AG20443 (cell line): ENCODE measurements around the gene COL4A1.
A peak's percentile ranks its signal among the peaks of the same experiment; 100 is the strongest.
"Not testable (repeated sequence)": the region's sequence is repeated elsewhere in the genome, so short reads cannot be mapped to it uniquely, and the experiment has no call there.

Experiments used
- DNase-seq: peaks from one replicate; pipeline ENCODE4 v3.0.0; 2012; ENCODE audit warnings: low spot score, mixed read lengths

Gene COL4A1

GRCh38 chr13:110323172-110323891, 16.4 kb upstream of the COL4A1 start:
- DNase-seq = peak; percentile 80

DNA sequence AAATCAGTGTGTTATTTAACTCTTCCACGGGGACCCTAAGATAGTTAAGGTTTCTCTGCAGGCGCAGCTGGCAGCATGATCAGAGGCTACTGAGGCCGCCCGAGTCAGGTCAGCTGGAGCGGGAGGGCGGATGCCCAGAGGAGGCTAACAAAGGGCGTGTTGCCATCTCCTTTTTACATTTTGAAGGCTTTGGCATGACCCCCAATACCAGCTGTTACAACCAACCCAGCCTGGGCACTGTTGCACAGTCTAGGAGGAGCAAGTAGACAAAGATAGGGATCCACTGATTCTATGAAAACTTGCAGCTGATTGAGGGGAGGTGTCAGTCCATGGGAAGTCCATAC, 15.8 kb upstream of the COL4A1 start:
- DNase-seq = no peak

DNA sequence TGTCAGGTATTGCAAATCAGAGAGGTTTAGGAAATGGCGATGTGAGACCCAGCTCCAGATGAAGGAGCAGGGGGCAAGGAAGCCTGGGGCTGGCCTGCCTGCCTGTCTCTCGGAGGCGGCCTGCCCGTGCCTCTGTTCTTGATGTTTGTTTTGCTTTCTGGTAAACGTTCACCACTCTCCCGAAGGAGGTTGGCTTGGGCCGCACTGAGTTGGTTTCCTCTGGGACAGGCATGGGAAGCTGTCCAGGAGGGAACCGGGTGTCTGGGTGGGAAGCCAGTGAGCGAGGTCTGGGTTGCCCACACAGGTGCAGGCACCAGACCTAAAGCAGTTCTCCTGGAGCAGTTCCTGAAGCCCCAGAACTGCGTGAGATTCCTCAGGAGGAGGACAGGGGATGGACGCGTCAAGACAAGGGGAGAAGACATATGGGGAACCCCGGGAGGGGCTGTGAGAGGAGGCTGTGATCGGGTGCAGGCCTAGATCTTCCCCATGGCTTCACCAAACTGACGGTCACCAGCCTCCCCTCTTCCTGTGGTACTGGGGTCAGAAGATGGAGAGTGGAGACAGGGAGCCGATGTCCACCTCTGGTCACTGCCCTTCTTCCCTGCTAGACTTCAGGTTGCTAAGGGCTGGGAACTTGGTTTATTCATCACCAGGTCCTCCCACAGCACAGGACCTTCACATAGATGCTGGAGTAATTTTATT, 15.3 kb upstream of the COL4A1 start:
- no peak for DNase-seq

DNA sequence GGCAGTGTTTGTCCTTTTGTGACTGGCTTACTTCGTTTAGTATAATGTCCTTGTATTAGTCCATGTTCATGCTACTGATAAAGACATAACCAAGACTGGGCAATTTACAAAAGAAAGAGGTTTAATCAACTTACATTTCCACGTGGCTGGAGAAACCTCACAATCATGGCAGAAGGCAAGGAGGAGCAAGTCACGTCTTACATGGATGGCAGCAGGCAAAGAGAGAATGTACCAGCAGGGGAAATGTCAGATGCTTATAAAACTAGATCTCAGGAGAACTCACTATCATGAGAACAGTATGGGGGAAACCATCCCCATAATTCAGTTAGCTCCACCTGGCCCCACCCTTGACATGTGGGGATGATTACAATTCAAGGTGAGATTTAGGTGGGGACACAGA, 14.6 kb upstream of the COL4A1 start:
- not testable (repeated sequence) for DNase-seq

GRCh38 chr13:110320645-110321044, 13.7 kb upstream of the COL4A1 start:
- no peak for DNase-seq

DNA sequence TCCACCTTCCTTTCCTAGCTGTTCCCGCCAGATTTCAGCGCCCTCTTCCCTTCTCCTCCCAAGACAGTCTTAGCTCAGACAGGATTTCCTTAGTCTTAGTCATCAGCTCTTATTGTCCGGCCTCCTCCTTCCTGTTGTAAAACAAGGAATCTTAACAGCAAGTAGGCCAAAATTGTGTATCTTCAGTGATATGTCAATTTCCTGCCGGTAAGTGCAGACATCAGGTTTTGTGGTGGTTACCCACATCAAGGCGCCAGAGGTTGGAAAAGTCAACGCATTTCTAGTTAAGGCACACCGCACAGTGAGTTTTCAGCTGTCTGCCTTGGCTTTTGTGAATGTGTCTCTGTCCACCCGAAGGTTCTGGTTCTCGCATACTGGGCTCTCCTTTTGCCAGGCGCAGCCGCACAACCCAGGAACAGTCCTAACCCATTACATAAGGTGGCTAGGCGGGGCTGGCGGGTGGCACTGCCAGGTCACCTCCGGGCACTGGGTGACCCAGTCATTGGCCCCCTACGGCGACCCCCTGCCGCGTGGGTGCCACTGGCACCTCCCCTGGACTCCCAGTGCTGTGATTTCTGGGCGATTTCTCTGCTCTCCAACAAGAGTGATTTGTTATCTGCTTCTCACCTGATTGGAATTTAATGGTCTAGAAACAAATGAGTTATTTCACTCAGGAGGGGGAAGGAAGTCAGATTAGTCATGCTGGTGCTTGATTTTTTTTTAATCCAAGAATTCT, 13.0 kb upstream of the COL4A1 start:
- peak; percentile 51 for DNase-seq

DNA sequence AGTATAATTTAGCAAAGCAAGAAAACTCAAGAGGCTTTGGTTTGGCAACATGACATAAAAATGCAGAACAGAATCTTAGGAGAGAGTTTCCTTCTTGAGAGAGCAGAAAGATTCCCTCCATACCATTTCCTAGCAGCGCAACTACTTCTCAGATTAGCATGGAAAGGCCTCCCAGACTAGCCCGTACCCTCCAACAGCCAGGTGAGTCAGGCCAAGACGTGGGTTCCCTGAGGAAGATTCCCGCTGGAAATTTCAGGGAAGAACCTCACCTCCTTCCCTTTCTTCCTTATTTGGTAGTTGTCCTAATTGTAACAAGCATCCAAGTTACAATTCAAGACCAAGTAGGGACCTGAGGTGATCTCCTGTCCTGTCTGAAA, 12.4 kb upstream of the COL4A1 start:
- DNase-seq = no peak

GRCh38 chr13:110318920-110319319, 12.0 kb upstream of the COL4A1 start:
- DNase-seq = no peak

DNA sequence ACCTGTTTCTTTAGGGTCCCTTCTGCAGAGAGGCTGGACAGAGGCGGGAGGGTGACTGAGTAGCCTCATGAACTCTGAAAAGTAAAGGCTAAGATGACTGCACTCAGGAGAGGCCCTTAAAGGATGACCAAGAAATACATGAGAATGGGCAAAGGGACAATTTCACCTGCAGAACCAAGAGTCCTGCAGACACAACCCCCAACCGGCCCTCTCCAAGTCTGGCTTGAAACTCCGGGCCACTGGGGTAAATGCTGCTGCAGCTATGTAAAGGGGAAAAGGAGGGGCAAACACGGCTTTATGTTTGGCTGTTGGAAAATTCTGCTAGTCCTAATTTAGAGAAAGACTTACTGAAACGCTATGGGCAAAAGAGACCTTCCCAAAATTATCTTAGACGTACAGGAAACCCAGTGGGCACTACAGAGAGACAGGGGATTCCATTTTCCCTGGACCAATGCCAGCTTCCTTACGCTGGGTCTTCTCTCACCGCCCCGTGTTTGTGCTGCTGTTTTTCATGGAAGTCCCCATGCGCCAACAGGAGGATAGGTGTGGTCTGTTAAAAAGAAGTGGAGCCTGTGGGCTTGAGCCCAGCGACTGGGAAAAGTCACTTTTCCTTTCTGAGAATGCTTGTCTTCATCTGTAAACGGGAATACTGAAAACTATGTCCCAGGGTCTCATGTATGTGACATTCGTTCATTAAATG, 10.7 kb upstream of the COL4A1 start:
- no peak for DNase-seq

GRCh38 chr13:110317093-110317492, 10.1 kb upstream of the COL4A1 start:
- DNase-seq = no peak

DNA sequence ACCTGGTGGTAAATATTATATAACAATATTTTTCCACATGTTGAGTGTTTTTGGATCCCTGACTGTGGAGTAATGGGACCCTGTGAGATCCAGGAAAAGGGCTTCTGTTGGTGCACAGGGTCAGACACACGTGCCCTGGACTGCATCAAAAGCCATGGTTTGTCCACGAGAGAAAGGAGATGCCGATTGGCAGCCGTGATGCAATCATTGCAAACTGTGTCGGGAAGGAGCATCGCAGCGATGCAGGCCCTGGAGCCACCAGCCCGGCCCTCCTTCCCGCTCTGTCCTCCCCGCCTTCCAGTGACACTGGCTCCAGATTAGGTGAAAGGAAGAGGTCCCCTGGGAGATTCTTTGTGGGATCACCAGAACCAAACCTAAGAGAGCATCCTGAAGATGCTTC, 9.2 kb upstream of the COL4A1 start:
- no peak for DNase-seq

- no peak for DNase-seq
Observed at GRCh38 chr13:110314516-110315245, 7.7 kb upstream of the COL4A1 start.

- DNase-seq = not testable (repeated sequence)
Observed at GRCh38 chr13:110313733-110314132, 6.8 kb upstream of the COL4A1 start.

- not testable (repeated sequence) for DNase-seq
Observed at GRCh38 chr13:110313261-110313660, 6.3 kb upstream of the COL4A1 start.

DNA sequence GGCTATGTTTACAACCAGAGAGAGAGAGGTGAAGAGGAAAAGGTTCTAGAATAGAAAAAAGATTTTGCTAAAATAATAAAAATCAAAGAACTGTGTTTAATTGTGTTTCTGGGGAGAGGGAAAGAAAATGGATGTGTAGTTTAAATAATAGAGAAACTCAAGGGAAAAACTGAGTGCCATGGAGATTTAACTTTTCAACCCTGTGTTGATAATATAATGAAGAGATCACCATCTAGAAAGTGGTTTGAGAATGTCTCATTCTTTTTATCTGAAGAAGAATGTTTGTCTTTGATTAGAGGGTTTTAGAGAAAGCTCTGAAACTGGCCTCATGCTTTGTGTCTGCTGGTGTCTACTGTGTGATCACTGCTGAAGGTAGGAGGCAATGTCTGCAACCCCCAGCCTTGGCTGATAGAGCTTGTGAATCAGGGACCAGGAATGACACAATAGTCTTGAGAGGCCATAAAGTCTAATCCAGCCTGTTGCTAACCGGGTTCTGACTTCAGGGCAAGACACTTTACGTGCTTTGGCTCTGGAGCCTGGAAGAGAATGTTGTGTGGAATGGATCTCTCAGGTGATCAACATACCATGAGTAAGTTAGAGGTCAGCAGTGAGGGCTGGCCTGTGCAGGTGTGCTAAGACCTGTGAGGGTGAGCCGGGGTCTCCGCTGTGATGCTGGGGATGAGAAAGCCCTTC, 5.5 kb upstream of the COL4A1 start:
- DNase-seq = peak; percentile 75

GRCh38 chr13:110311443-110312338, 4.7 kb upstream of the COL4A1 start:
- DNase-seq = no peak

GRCh38 chr13:110310541-110311442, 3.8 kb upstream of the COL4A1 start:
- no peak for DNase-seq

DNA sequence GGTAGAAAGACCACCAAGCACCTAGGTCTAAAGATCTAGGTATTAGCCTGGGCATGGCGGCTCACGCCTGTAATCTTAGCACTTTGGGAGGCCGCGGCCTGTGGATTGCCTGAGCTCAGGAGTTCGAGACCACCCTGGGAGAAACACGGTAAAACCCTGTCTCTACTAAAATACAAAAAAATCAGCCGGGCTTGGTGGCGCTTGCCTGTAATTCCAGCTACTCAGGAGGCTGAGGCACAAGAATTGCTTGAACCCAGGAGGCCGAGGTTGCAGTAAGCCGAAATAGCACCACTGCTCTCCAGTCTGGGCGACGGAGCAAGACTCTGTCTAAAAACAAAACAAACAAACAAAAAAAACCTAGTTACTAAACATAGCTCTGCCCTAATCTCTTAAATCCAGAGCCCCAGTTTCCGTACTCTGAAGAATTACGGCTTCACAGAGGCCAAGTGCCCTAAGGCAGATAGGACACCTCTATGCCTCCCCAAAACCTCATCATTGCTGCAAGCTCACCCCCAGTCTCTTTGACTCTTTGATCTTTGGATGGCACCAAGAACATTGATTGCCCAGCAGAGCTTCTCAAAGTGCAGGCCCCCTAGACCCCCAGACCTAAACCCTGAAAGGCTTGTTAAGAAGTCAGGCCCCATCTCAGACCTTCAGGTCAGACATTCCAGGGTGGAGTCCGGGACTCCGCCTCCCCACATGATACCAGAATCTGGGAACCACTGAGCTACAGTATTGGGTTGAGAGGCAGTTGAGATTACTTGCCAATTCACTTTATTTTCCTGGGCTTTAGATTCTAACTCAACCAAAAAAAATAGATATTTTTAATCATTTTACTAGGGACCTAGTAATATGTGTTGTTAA, 2.9 kb upstream of the COL4A1 start:
- DNase-seq = no peak
